Liver (tissue), 9 donors: ENCODE results near the gene LIMS1. TPM values are rescaled to one million over a fixed set of nuclear protein-coding genes. Genes with fewer than 3 reads are reported as not detected.
"Not testable (repeated sequence)": the region's sequence is repeated elsewhere in the genome, so short reads cannot be mapped to it uniquely, and the experiment has no call there.

Experiments used
- DNase-seq: peaks from one replicate; pipeline ENCODE4 v3.0.0-alpha.2; 2017; ENCODE audit warnings: low spot score
- H3K27ac ChIP-seq, 2 donors: one replicate each; pipeline ENCODE4 v1.7.0; 2013; ENCODE audit warnings: inconsistent platforms in 2 of 2, low read length in 2 of 2, control low read depth in 1 of 2, low read depth in 1 of 2, mild to moderate bottlenecking in 1 of 2
- H3K27me3 ChIP-seq, 4 donors: one replicate each; pipeline versions ENCODE4 v1.6.1 to v1.7.0; 2013; ENCODE audit warnings: low read length in 3 of 4, inconsistent platforms in 1 of 4, mild to moderate bottlenecking in 1 of 4, moderate library complexity in 1 of 4; ENCODE audit not compliant: control insufficient read depth in 4 of 4, insufficient read depth in 4 of 4
- H3K36me3 ChIP-seq, 4 donors: one replicate each; pipeline versions ENCODE4 v1.6.1 to v1.7.0; 2013; ENCODE audit warnings: low read length in 3 of 4, mild to moderate bottlenecking in 3 of 4, low read depth in 1 of 4, moderate library complexity in 1 of 4; ENCODE audit not compliant: control insufficient read depth in 4 of 4, insufficient read depth in 3 of 4
- H3K4me1 ChIP-seq, 4 donors: one replicate each; pipeline versions ENCODE4 v1.6.1 to v1.7.0; 2013; ENCODE audit warnings: low read length in 3 of 4, mild to moderate bottlenecking in 3 of 4, moderate library complexity in 1 of 4; ENCODE audit not compliant: control insufficient read depth in 4 of 4, insufficient read depth in 4 of 4
- H3K4me3 ChIP-seq, 3 donors: one replicate each; pipeline versions ENCODE4 v1.6.1 to v1.7.0; 2013; ENCODE audit warnings: low read length in 3 of 3, control low read depth in 1 of 3, low read depth in 1 of 3, mild to moderate bottlenecking in 1 of 3
- H3K9ac ChIP-seq, 2 donors: one replicate each; pipeline ENCODE4 v1.7.0; 2013; ENCODE audit warnings: low read length in 2 of 2, mild to moderate bottlenecking in 2 of 2, moderate library complexity in 2 of 2, control low read depth in 1 of 2, low read depth in 1 of 2
- H3K9me3 ChIP-seq, 4 donors: one replicate each; pipeline versions ENCODE4 v1.6.1 to v1.7.0; 2013; ENCODE audit warnings: low read length in 3 of 4; ENCODE audit not compliant: control insufficient read depth in 4 of 4
- JUND ChIP-seq, 2 donors: IDR thresholded peaks; 2 replicates each; pipeline ENCODE4 v1.6.1; 2016; ENCODE audit warnings: antibody characterized with exemption in 2 of 2
- whole genome bisulfite sequencing: extraction: QIAGEN DNeasy Blood & Tissue Kit; methylation state at CpG from one replicate; pipeline ENCODE4 v1.1.7; 2013; 5-methylcytosine and 5-hydroxymethylcytosine counted together
- polyA plus RNA-seq, 2 donors: library from polyadenylated mRNA; stranded (reverse) in 1 of 2; unstranded in 1 of 2; fragments of 200-250 nt in 1 of 2; fragments of >200 nt in 1 of 2; fragmentation: Nextera tagmentation in 1 of 2; extraction: Ambion mirVana in 1 of 2; gene quantifications; one replicate each; pipeline versions ENCODE4 v1.2.1 to v1.2.3, GENCODE V29; 2013 to 2015
- total RNA-seq, 2 donors: library from RNA; depleted of rRNA; stranded (reverse); fragments of >200 nt; gene quantifications; one replicate each; pipeline ENCODE4 v1.2.3, GENCODE V29; 2014
- donor health status: healthy.
- donor health status: healthy.
- donor health status: healthy.
- donor health status: healthy.
- donor health status: healthy.

LIMS1 gene
- total and polyA plus RNA-seq, 4 donors = 10.2 to 37.1 (median 22.1) TPM

- not testable (repeated sequence) for H3K27ac ChIP-seq, H3K36me3 ChIP-seq, H3K4me1 ChIP-seq, H3K9ac ChIP-seq, H3K4me3 ChIP-seq, H3K27me3 ChIP-seq, DNase-seq, H3K9me3 ChIP-seq
- WGBS = no CpG with 5 or more reads among the region's 13 CpGs
These were observed 121.0 kb downstream of the LIMS1 start for GRCh38 chr2:108655270-108655669.

DNA sequence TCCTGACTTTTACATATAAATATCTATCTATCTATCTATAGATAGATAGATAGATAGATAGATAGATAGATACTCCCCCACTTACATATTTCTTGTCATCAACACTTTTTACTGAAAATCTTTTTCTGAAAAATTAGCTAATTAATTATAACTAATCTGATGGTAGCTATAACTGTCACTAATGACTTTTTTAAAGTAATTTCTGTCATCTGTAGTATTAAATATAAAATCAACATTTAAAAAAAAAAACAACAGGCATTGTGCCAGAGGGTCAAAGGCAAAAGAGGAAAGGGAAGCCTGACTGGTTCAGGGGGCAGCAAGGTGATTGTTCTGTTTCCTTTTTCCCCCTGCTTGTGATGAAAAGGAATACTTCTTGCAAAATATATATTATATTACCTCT, 122.0 kb downstream of the LIMS1 start:
- H3K9ac ChIP-seq, H3K9me3 ChIP-seq, H3K27ac ChIP-seq, H3K27me3 ChIP-seq, H3K4me3 ChIP-seq, H3K4me1 ChIP-seq, H3K36me3 ChIP-seq, DNase-seq: not testable (repeated sequence)

- not testable (repeated sequence) for H3K36me3 ChIP-seq, DNase-seq, H3K4me3 ChIP-seq, H3K27ac ChIP-seq, H3K4me1 ChIP-seq, H3K27me3 ChIP-seq, H3K9ac ChIP-seq, H3K9me3 ChIP-seq
- WGBS = 82% methylated on average over 4 of the region's 4 CpGs
These were observed 123.2 kb downstream of the LIMS1 start for GRCh38 chr2:108657517-108657916.

- H3K9me3 ChIP-seq = not testable (repeated sequence)
- WGBS = 87% methylated on average over 6 of the region's 7 CpGs
These were observed 124.3 kb downstream of the LIMS1 start for GRCh38 chr2:108658553-108658952.

GRCh38 chr2:108661493-108661892, 127.2 kb downstream of the LIMS1 start:
- not testable (repeated sequence) for H3K27me3 ChIP-seq, H3K4me3 ChIP-seq, H3K4me1 ChIP-seq, H3K27ac ChIP-seq, H3K9me3 ChIP-seq, DNase-seq, H3K9ac ChIP-seq, H3K36me3 ChIP-seq
- WGBS = 73% methylated on average over 4 of the region's 4 CpGs

More at GRCh38 chr2:108658553-108658952, 124.3 kb downstream of the LIMS1 start:
- H3K27me3 ChIP-seq, H3K36me3 ChIP-seq, H3K9ac ChIP-seq, H3K4me1 ChIP-seq, DNase-seq, H3K27ac ChIP-seq, H3K4me3 ChIP-seq: not testable (repeated sequence)

- not testable (repeated sequence) for H3K27ac ChIP-seq, H3K9me3 ChIP-seq, H3K4me3 ChIP-seq, H3K4me1 ChIP-seq, H3K9ac ChIP-seq, H3K36me3 ChIP-seq, H3K27me3 ChIP-seq, DNase-seq
- TF ChIP-seq JUND (IDR thresholded peaks at IDR 0.05) = peak in 1 of 2 donors; percentile 16
- 73% methylated on average over 5 of the region's 5 CpGs for WGBS
These were observed 127.9 kb downstream of the LIMS1 start for GRCh38 chr2:108662207-108662612.

GRCh38 chr2:108663346-108663745, 129.1 kb downstream of the LIMS1 start:
- not testable (repeated sequence) for H3K9me3 ChIP-seq, H3K27ac ChIP-seq

GRCh38 chr2:108664089-108664488, 129.8 kb downstream of the LIMS1 start:
- not testable (repeated sequence) for H3K4me3 ChIP-seq, H3K4me1 ChIP-seq, H3K9me3 ChIP-seq, H3K27me3 ChIP-seq, DNase-seq, H3K9ac ChIP-seq, H3K36me3 ChIP-seq, H3K27ac ChIP-seq
- WGBS = 87% methylated on average over 3 of the region's 3 CpGs

More at GRCh38 chr2:108663346-108663745, 129.1 kb downstream of the LIMS1 start:
- not testable (repeated sequence) for H3K9ac ChIP-seq, H3K36me3 ChIP-seq, H3K4me3 ChIP-seq, DNase-seq, H3K27me3 ChIP-seq, H3K4me1 ChIP-seq
- 94% methylated on average over 2 of the region's 2 CpGs for WGBS

DNA sequence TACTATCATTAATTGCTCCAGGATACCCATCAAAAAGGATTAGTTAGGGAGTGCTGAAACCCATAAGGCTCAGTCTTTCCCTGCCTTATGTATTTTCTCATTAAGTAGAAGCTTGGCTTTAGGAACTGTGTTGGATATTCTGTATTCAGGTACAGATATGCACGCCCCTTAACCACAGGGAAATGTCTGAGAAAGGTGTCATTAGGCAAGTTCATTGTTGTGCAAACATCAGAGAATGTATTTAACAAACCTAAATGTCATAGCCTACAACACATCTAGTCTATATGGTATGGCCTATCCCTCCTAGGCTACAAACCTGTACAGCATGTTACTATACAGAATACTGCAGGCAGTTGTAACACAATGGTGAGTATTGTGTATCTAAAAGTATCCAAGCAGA, 130.7 kb downstream of the LIMS1 start:
- H3K4me1 ChIP-seq, H3K9me3 ChIP-seq, H3K27me3 ChIP-seq, H3K36me3 ChIP-seq, H3K27ac ChIP-seq, H3K9ac ChIP-seq, H3K4me3 ChIP-seq, DNase-seq: not testable (repeated sequence)
- WGBS = 90% methylated on average over 1 of the region's 1 CpG
